ENCODE measurements around the gene GTF2A2. TPM values are rescaled to one million over a fixed set of nuclear protein-coding genes. Genes with fewer than 3 reads are reported as not detected.

GTF2A2 gene
- total RNA-seq = 23.3 and 31.5 TPM in 2 replicates

GRCh38 chr15:59656897-59657634 lies at the start of gene GTF2A2:
Gene GTF2A2, minus strand, starts transcription at chr15:59657515. Its CDS starts 5,238 bp downstream, at chr15:59652277.

GRCh38 chr15:59688782-59689625 lies 31.7 kb upstream of the GTF2A2 start, which contains the start of gene BNIP2:
Gene BNIP2, minus strand, starts transcription at chr15:59689320. Its CDS starts 6,863 bp downstream, at chr15:59682457.

GRCh38 chr15:59611276-59612260 lies 45.7 kb downstream of the GTF2A2 start, which contains the start of gene GCNT3:
Gene GCNT3, plus strand, starts transcription at chr15:59611783. Its CDS starts 6,456 bp downstream, at chr15:59618239.

Other genes with a start within 250 kb of the GTF2A2 start
- gene FAM81A, start 219.3 kb downstream of the GTF2A2 start, total RNA-seq = 0.91 and 1.4 TPM in 2 replicates
- 5.1 and 5.8 TPM in 2 replicates for gene GCNT3, start 45.7 kb downstream of the GTF2A2 start, total RNA-seq
- gene BNIP2, start 31.8 kb upstream of the GTF2A2 start, total RNA-seq = 156 and 165 TPM in 2 replicates